HCT116 (cell line): ENCODE results near the gene CYP4F11.

Experiments used
- CBX3 ChIP-seq: IDR thresholded peaks from 2 replicates; pipeline ENCODE4 v1.6.1; 2012; ENCODE audit warnings: low read depth
- CTCF ChIP-seq, 3 experiments: fragments of 200-600 bp in 1 of 3; sonication (generic) in 1 of 3; IDR thresholded peaks in 2 of 3; conservative IDR thresholded peaks in 1 of 3; 2 replicates each; pipeline ENCODE4 v1.5.1; 2012 to 2017; ENCODE audit warnings: low read depth in 2 of 3, low read length in 2 of 3, antibody characterized with exemption in 1 of 3, borderline replicate concordance in 1 of 3, control low read depth in 1 of 3, mild to moderate bottlenecking in 1 of 3, mixed read lengths in 1 of 3, mixed run types in 1 of 3, moderate library complexity in 1 of 3; ENCODE audit not compliant: insufficient read depth in 1 of 3
- EZH2 ChIP-seq: fragments of 200-600 bp; sonication (generic); IDR thresholded peaks from 2 replicates; pipeline ENCODE4 v1.6.1; 2017; ENCODE audit warnings: antibody characterized with exemption, mixed run types
- EZH2phosphoT487 ChIP-seq: fragments of 200-600 bp; IDR thresholded peaks from 2 replicates; pipeline ENCODE4 v1.6.1; 2018; ENCODE audit warnings: antibody characterized with exemption, borderline replicate concordance
- MAX ChIP-seq: IDR thresholded peaks from 2 replicates; pipeline ENCODE4 v1.6.1; 2012
- POLR2A ChIP-seq: IDR thresholded peaks from 2 replicates; pipeline ENCODE4 v1.7.0; 2011; ENCODE audit warnings: borderline replicate concordance; ENCODE audit not compliant: insufficient read depth, insufficient read length; ENCODE audit errors: extremely low read depth
- POLR2AphosphoS5 ChIP-seq: IDR thresholded peaks from 2 replicates; pipeline ENCODE4 v1.6.1; 2011; ENCODE audit warnings: mild to moderate bottlenecking, low read depth, low read length, moderate library complexity
- REST ChIP-seq: IDR thresholded peaks from 2 replicates; pipeline ENCODE4 v1.6.1; 2012; ENCODE audit warnings: low read depth
- SP1 ChIP-seq: IDR thresholded peaks from 2 replicates; pipeline ENCODE4 v1.6.1; 2012; ENCODE audit warnings: low read depth
- SRF ChIP-seq: IDR thresholded peaks from 2 replicates; pipeline ENCODE4 v1.6.1; 2012; ENCODE audit warnings: low read depth
- ZFX ChIP-seq: fragments of 450-650 bp; IDR thresholded peaks from 2 replicates; pipeline ENCODE4 v1.6.1; 2017
- ZNF274 ChIP-seq: fragments of 200-500 bp; sonication (Bioruptor generic); IDR thresholded peaks from 2 replicates; pipeline ENCODE4 v1.6.1; 2014; ENCODE audit warnings: mild to moderate bottlenecking, low read depth, low read length, inconsistent platforms

GRCh38 chr19:15913830-15914229 lies 20.5 kb downstream of the CYP4F11 start:
- no peak for TF ChIP-seq CTCF (IDR thresholded peaks at IDR 0.05 in 2 of 3, conservative IDR thresholded peaks at IDR 0.05 in 1 of 3; ENCODE audit: borderline replicate concordance in 1 of 3, insufficient read depth in 1 of 3, low read depth in 2 of 3, low read length in 2 of 3)
- TF ChIP-seq POLR2A, result no peak
- TF ChIP-seq CBX3, result no peak
- TF ChIP-seq ZNF274, result no peak
- no peak for TF ChIP-seq EZH2
- no peak for TF ChIP-seq ZFX
- TF ChIP-seq REST, result no peak
- TF ChIP-seq EZH2phosphoT487, result no peak
- no peak for TF ChIP-seq SP1
- no peak for TF ChIP-seq SRF
- no peak for TF ChIP-seq MAX
- TF ChIP-seq POLR2AphosphoS5, result no peak
